GM23248 (cell line): ENCODE results near the gene HOXB2. TPM values are rescaled to one million over a fixed set of nuclear protein-coding genes. Genes with fewer than 3 reads are reported as not detected.

Source experiments
- DNase-seq: peaks from one replicate; pipeline ENCODE4 v3.0.0-alpha.2; 2015
- H2AFZ ChIP-seq: fragments of 200-600 bp; sonication (generic); 2 replicates; pipeline ENCODE4 v1.6.1; 2016; ENCODE audit warnings: antibody characterized with exemption
- H3F3A ChIP-seq: fragments of 200-600 bp; sonication (generic); 2 replicates; pipeline ENCODE4 v1.6.1; 2016; ENCODE audit warnings: mild to moderate bottlenecking, antibody characterized with exemption, mixed run types; ENCODE audit not compliant: insufficient read depth
- H3K27ac ChIP-seq: fragments of 200-600 bp; sonication (generic); 2 replicates; pipeline ENCODE4 v1.5.1; 2016; ENCODE audit warnings: mild to moderate bottlenecking
- H3K27me3 ChIP-seq: fragments of 200-600 bp; sonication (generic); replicated peaks from 2 replicates; pipeline ENCODE4 v1.6.1; 2016; ENCODE audit warnings: mild to moderate bottlenecking; ENCODE audit not compliant: insufficient read depth
- H3K36me3 ChIP-seq: fragments of 200-600 bp; sonication (generic); 2 replicates; pipeline ENCODE4 v1.6.1; 2016; ENCODE audit warnings: low read depth, mild to moderate bottlenecking
- H3K4me1 ChIP-seq: fragments of 200-600 bp; sonication (generic); 2 replicates; pipeline ENCODE4 v1.6.1; 2016; ENCODE audit warnings: mild to moderate bottlenecking; ENCODE audit not compliant: insufficient read depth
- H3K4me2 ChIP-seq: fragments of 200-600 bp; sonication (generic); one replicate; pipeline ENCODE4 v1.6.1; 2016; ENCODE audit warnings: mild to moderate bottlenecking; ENCODE audit not compliant: unreplicated experiment
- H3K4me3 ChIP-seq: fragments of 200-600 bp; sonication (generic); 2 replicates; pipeline ENCODE4 v1.5.1; 2016; ENCODE audit warnings: mild to moderate bottlenecking
- H3K79me2 ChIP-seq: fragments of 200-600 bp; sonication (generic); 2 replicates; pipeline ENCODE4 v1.6.1; 2016; ENCODE audit warnings: mild to moderate bottlenecking; ENCODE audit not compliant: insufficient read depth
- H3K9ac ChIP-seq: fragments of 200-600 bp; sonication (generic); 2 replicates; pipeline ENCODE4 v1.6.1; 2016; ENCODE audit warnings: mild to moderate bottlenecking
- H3K9me2 ChIP-seq: fragments of 200-600 bp; sonication (generic); 2 replicates; pipeline ENCODE4 v1.6.1; 2016; ENCODE audit warnings: mixed run types, mild to moderate bottlenecking, moderate library complexity; ENCODE audit not compliant: insufficient read depth
- H3K9me3 ChIP-seq: fragments of 200-600 bp; sonication (generic); one replicate; pipeline ENCODE4 v1.6.1; 2017; ENCODE audit warnings: low read depth
- H4K20me1 ChIP-seq: fragments of 200-600 bp; sonication (generic); 2 replicates; pipeline ENCODE4 v1.6.0; 2016; ENCODE audit not compliant: insufficient read depth
- EZH2 ChIP-seq: fragments of 200-600 bp; sonication (generic); IDR thresholded peaks from 2 replicates; pipeline ENCODE4 v1.6.1; 2018; ENCODE audit warnings: antibody characterized with exemption, mild to moderate bottlenecking; ENCODE audit not compliant: insufficient read depth, poor library complexity, severe bottlenecking
- EZH2phosphoT487 ChIP-seq: fragments of 200-600 bp; sonication (generic); IDR thresholded peaks from 2 replicates; pipeline ENCODE4 v1.6.1; 2018; ENCODE audit warnings: antibody characterized with exemption, moderate library complexity, mild to moderate bottlenecking, low read depth; ENCODE audit not compliant: insufficient read depth
- WGBS, 2 experiments: methylation state at CpG; one replicate each; pipeline ENCODE4 v1.1.6; 2015 to 2017; ENCODE audit warnings: low lambda C conversion rate in 2 of 2, low coverage in 1 of 2; ENCODE audit errors: missing lambda C conversion rate in 2 of 2; 5-methylcytosine and 5-hydroxymethylcytosine counted together
- in situ Hi-C: fragments of 300-500 bp; cut with MboI; formaldehyde crosslinking; loops from 2 replicates; pipeline ENCODE4 v1.15.0; 2020
- polyA plus RNA-seq: library from polyadenylated mRNA; unstranded; fragments of >200 nt; fragmentation: Nextera tagmentation; extraction: Ambion mirVana; gene quantifications from 2 replicates; pipeline ENCODE4 v1.2.1, GENCODE V29; 2016
- total RNA-seq: library from RNA; depleted of rRNA; stranded (reverse); fragments of >200 nt; shearing (Covaris generic); gene quantifications from 2 replicates; pipeline ENCODE4 v1.2.3, GENCODE V29; 2014

HOXB2 gene
- total and polyA plus RNA-seq, 2 experiments from 2014 or later = 12.1 to 25.3 TPM

GRCh38 chr17:48503747-48504146, 41.2 kb downstream of the HOXB2 start:
- TF ChIP-seq EZH2phosphoT487 = no peak
- TF ChIP-seq EZH2 = no peak
- Histone ChIP-seq H3K79me2 (no peaks in the 10 kb centered on the region), H4K20me1 (no peaks in the 10 kb centered on the region), H3K4me3 (no peak overlapping the region), H3K4me2 (no peak overlapping the region), H3K36me3 (no peaks in the 10 kb centered on the region), H3K4me1 (peaks cover 9% of the 10 kb centered on the region), H3F3A (peaks cover 4% of the 10 kb centered on the region; the same call in 1 of the 2 replicates), H3K27me3 (no peaks in the 10 kb centered on the region), H3K9me3 (no peaks in the 10 kb centered on the region), H2AFZ (no peak overlapping the region), H3K27ac (no peak overlapping the region), H3K9ac (no peak overlapping the region), H3K9me2 (no peaks in the 10 kb centered on the region)
- in situ Hi-C loops = no loop called here
- DNase-seq = no peak
- WGBS, 2 experiments = 88% methylated on average over 5 of the region's 5 CpGs

- Histone ChIP-seq H3K27ac (no peak overlapping the region), H3K4me2 (no peak overlapping the region), H3K27me3 (no peaks in the 10 kb centered on the region), H3K9ac (no peak overlapping the region), H3K4me1 (peaks cover 9% of the 10 kb centered on the region), H3K9me2 (no peaks in the 10 kb centered on the region), H3K36me3 (no peaks in the 10 kb centered on the region), H3K4me3 (no peak overlapping the region), H3K79me2 (no peaks in the 10 kb centered on the region), H2AFZ (no peak overlapping the region), H3F3A (peaks cover 4% of the 10 kb centered on the region; the same call in 1 of the 2 replicates), H3K9me3 (no peaks in the 10 kb centered on the region), H4K20me1 (no peaks in the 10 kb centered on the region)
- no peak for DNase-seq
- WGBS, 2 experiments = 79 to 86% methylated on average over 4 of the region's 4 CpGs
- in situ Hi-C loops = no loop called here
- TF ChIP-seq EZH2 (no peak), EZH2phosphoT487 (no peak)
Observed at GRCh38 chr17:48502901-48503300, 42.0 kb downstream of the HOXB2 start.

GRCh38 chr17:48502312-48502711, 42.6 kb downstream of the HOXB2 start:
- Histone ChIP-seq H3K27ac (no peak overlapping the region), H4K20me1 (no peaks in the 10 kb centered on the region), H3K79me2 (no peaks in the 10 kb centered on the region), H3K4me3 (no peak overlapping the region), H3K27me3 (no peaks in the 10 kb centered on the region), H3K36me3 (no peaks in the 10 kb centered on the region), H2AFZ (no peak overlapping the region), H3K9ac (no peak overlapping the region), H3K9me3 (no peaks in the 10 kb centered on the region), H3F3A (peaks cover 4% of the 10 kb centered on the region; the same call in 1 of the 2 replicates), H3K9me2 (no peaks in the 10 kb centered on the region), H3K4me2 (no peak overlapping the region), H3K4me1 (peaks cover 9% of the 10 kb centered on the region)
- DNase-seq = no peak
- in situ Hi-C loops = no loop called here
- TF ChIP-seq EZH2 (no peak), EZH2phosphoT487 (no peak)
- WGBS, 2 experiments = 77 to 94% methylated on average over 2 of the region's 2 CpGs

- Histone ChIP-seq H4K20me1 (no peaks in the 10 kb centered on the region), H3K9me2 (no peaks in the 10 kb centered on the region), H3K9me3 (no peaks in the 10 kb centered on the region), H3F3A (peaks cover 4% of the 10 kb centered on the region; the same call in 1 of the 2 replicates), H3K79me2 (no peaks in the 10 kb centered on the region), H3K4me1 (peaks cover 5% of the 10 kb centered on the region), H3K27me3 (no peaks in the 10 kb centered on the region), H3K4me2 (no peak overlapping the region), H3K9ac (no peak overlapping the region), H3K36me3 (no peaks in the 10 kb centered on the region), H2AFZ (no peak overlapping the region), H3K27ac (no peak overlapping the region), H3K4me3 (no peak overlapping the region)
- 75% methylated on average over 12 of the region's 12 CpGs for WGBS, 2 experiments
- in situ Hi-C loops = no loop called here
- peak; percentile 24 for DNase-seq
- TF ChIP-seq EZH2phosphoT487 (no peak), EZH2 (no peak)
Observed at GRCh38 chr17:48500435-48501426, 44.2 kb downstream of the HOXB2 start.
